ENCODE data around the gene MAMDC2. TPM values are rescaled to one million over a fixed set of nuclear protein-coding genes. Genes with fewer than 3 reads are reported as not detected.

MAMDC2 gene
- total and polyA plus RNA-seq, 5 donors from 2014 or later: 0.10 TPM; not detected in 4

- H3K27me3 Mint-ChIP-seq: peaks cover 29% of the 10 kb centered on the region
- H3K9me3 Mint-ChIP-seq: peaks cover 0 to 10% (median 0%) of the 10 kb centered on the region in 7 donors
- no peak overlapping the region for H3K27ac Mint-ChIP-seq
Measured at GRCh38 chr9:70049672-70050271, 6.1 kb downstream of the MAMDC2 start.

GRCh38 chr9:70052768-70053167 lies 9.1 kb downstream of the MAMDC2 start:
- Histone ChIP-seq H3K27ac (ENCODE audit: insufficient read depth, low read length, poor library complexity, severe bottlenecking) (no peak overlapping the region), H3K27me3 (ENCODE audit: control insufficient read depth, insufficient read depth, low read length) (peaks cover 4% of the 10 kb centered on the region), H3K9me3 (ENCODE audit: control insufficient read depth in 2 of 2, low read length in 2 of 2) (no peaks in the 10 kb centered on the region), H3K4me1 (ENCODE audit: control insufficient read depth, insufficient read depth, low read length, poor library complexity, severe bottlenecking) (no peaks in the 10 kb centered on the region), H3K36me3 (ENCODE audit: control insufficient read depth, insufficient read depth, low read length) (no peaks in the 10 kb centered on the region), H3K4me3 (ENCODE audit: low read depth, low read length) (no peak overlapping the region)
- peaks cover 14% of the 10 kb centered on the region for H3K27me3 Mint-ChIP-seq
- DNase-seq (no peak), ATAC-seq (ENCODE audit: low read depth in 2 of 2) (no peak)
- H3K27ac Mint-ChIP-seq: no peak overlapping the region
- H3K36me3 Mint-ChIP-seq: no peaks in the 10 kb centered on the region
- peaks cover 0 to 8% (median 0%) of the 10 kb centered on the region in 7 donors for H3K9me3 Mint-ChIP-seq
- H3K4me3 Mint-ChIP-seq: no peak overlapping the region
- H3K4me1 Mint-ChIP-seq: no peaks in the 10 kb centered on the region

More at GRCh38 chr9:70049672-70050271, 6.1 kb downstream of the MAMDC2 start:
- Histone ChIP-seq H3K27me3 (ENCODE audit: control insufficient read depth, insufficient read depth, low read length) (peaks cover 4% of the 10 kb centered on the region), H3K9me3 (ENCODE audit: control insufficient read depth in 2 of 2, low read length in 2 of 2) (no peaks in the 10 kb centered on the region), H3K27ac (ENCODE audit: insufficient read depth, low read length, poor library complexity, severe bottlenecking) (no peak overlapping the region), H3K4me3 (ENCODE audit: low read depth, low read length) (no peak overlapping the region), H3K4me1 (ENCODE audit: control insufficient read depth, insufficient read depth, low read length, poor library complexity, severe bottlenecking) (no peaks in the 10 kb centered on the region), H3K36me3 (ENCODE audit: control insufficient read depth, insufficient read depth, low read length) (no peaks in the 10 kb centered on the region)
- peaks cover 0 to 3% (median under 1%) of the 10 kb centered on the region in 4 donors for H3K4me1 Mint-ChIP-seq
- H3K36me3 Mint-ChIP-seq: no peaks in the 10 kb centered on the region
- no peak for DNase-seq
- no peak for ATAC-seq (ENCODE audit: low read depth in 2 of 2)
- no peak overlapping the region for H3K4me3 Mint-ChIP-seq

- peaks cover 4% of the 10 kb centered on the region for H3K27me3 ChIP-seq (ENCODE audit: control insufficient read depth, insufficient read depth, low read length)
- H3K27me3 Mint-ChIP-seq: peaks cover 11% of the 10 kb centered on the region
- H3K36me3 ChIP-seq (ENCODE audit: control insufficient read depth, insufficient read depth, low read length): no peaks in the 10 kb centered on the region
- H3K27ac ChIP-seq (ENCODE audit: insufficient read depth, low read length, poor library complexity, severe bottlenecking): no peak overlapping the region
- ATAC-seq (ENCODE audit: low read depth in 2 of 2) (no peak), DNase-seq (no peak)
- H3K36me3 Mint-ChIP-seq: no peaks in the 10 kb centered on the region
- H3K9me3 Mint-ChIP-seq: peaks cover 0 to 8% (median 0%) of the 10 kb centered on the region in 7 donors
- no peaks in the 10 kb centered on the region for H3K4me1 ChIP-seq (ENCODE audit: control insufficient read depth, insufficient read depth, low read length, poor library complexity, severe bottlenecking)
- no peaks in the 10 kb centered on the region for H3K4me1 Mint-ChIP-seq
- H3K27ac Mint-ChIP-seq: no peak overlapping the region
- H3K9me3 ChIP-seq (ENCODE audit: control insufficient read depth in 2 of 2, low read length in 2 of 2): no peaks in the 10 kb centered on the region
- no peak overlapping the region for H3K4me3 ChIP-seq (ENCODE audit: low read depth, low read length)
- H3K4me3 Mint-ChIP-seq: no peak overlapping the region
Measured at GRCh38 chr9:70053864-70054263, 10.2 kb downstream of the MAMDC2 start.

GRCh38 chr9:70054521-70054920 lies 10.9 kb downstream of the MAMDC2 start:
- H3K4me1 Mint-ChIP-seq: no peaks in the 10 kb centered on the region
- H3K36me3 ChIP-seq (ENCODE audit: control insufficient read depth, insufficient read depth, low read length): no peaks in the 10 kb centered on the region
- H3K36me3 Mint-ChIP-seq: no peaks in the 10 kb centered on the region
- ATAC-seq (ENCODE audit: low read depth in 2 of 2): no peak
- no peak for DNase-seq
- no peak overlapping the region for H3K4me3 Mint-ChIP-seq
- no peaks in the 10 kb centered on the region for H3K9me3 ChIP-seq (ENCODE audit: control insufficient read depth in 2 of 2, low read length in 2 of 2)
- H3K4me1 ChIP-seq (ENCODE audit: control insufficient read depth, insufficient read depth, low read length, poor library complexity, severe bottlenecking): no peaks in the 10 kb centered on the region
- H3K9me3 Mint-ChIP-seq: peaks cover 0 to 8% (median 0%) of the 10 kb centered on the region in 7 donors
- peaks cover 4% of the 10 kb centered on the region for H3K27me3 ChIP-seq (ENCODE audit: control insufficient read depth, insufficient read depth, low read length)
- no peak overlapping the region for H3K27ac Mint-ChIP-seq
- no peak overlapping the region for H3K4me3 ChIP-seq (ENCODE audit: low read depth, low read length)
- H3K27ac ChIP-seq (ENCODE audit: insufficient read depth, low read length, poor library complexity, severe bottlenecking): no peak overlapping the region
- peaks cover 11% of the 10 kb centered on the region for H3K27me3 Mint-ChIP-seq

- no peaks in the 10 kb centered on the region for H3K36me3 Mint-ChIP-seq
- no peaks in the 10 kb centered on the region for H3K4me1 ChIP-seq (ENCODE audit: control insufficient read depth, insufficient read depth, low read length, poor library complexity, severe bottlenecking)
- ATAC-seq (ENCODE audit: low read depth in 2 of 2) (no peak), DNase-seq (no peak)
- H3K4me1 Mint-ChIP-seq: no peaks in the 10 kb centered on the region
- H3K9me3 Mint-ChIP-seq: peaks cover 0 to 8% (median 0%) of the 10 kb centered on the region in 7 donors
- H3K9me3 ChIP-seq (ENCODE audit: control insufficient read depth in 2 of 2, low read length in 2 of 2): no peaks in the 10 kb centered on the region
- H3K36me3 ChIP-seq (ENCODE audit: control insufficient read depth, insufficient read depth, low read length): no peaks in the 10 kb centered on the region
- peaks cover 11% of the 10 kb centered on the region for H3K27me3 Mint-ChIP-seq
- no peak overlapping the region for H3K27ac ChIP-seq (ENCODE audit: insufficient read depth, low read length, poor library complexity, severe bottlenecking)
- no peak overlapping the region for H3K4me3 Mint-ChIP-seq
- H3K27me3 ChIP-seq (ENCODE audit: control insufficient read depth, insufficient read depth, low read length): peaks cover 4% of the 10 kb centered on the region
- H3K4me3 ChIP-seq (ENCODE audit: low read depth, low read length): no peak overlapping the region
- H3K27ac Mint-ChIP-seq: no peak overlapping the region
Measured at GRCh38 chr9:70055406-70056210, 12.0 kb downstream of the MAMDC2 start.

- H3K4me1 ChIP-seq (ENCODE audit: control insufficient read depth, insufficient read depth, low read length, poor library complexity, severe bottlenecking): no peaks in the 10 kb centered on the region
- no peaks in the 10 kb centered on the region for H3K36me3 Mint-ChIP-seq
- no peak overlapping the region for H3K4me3 ChIP-seq (ENCODE audit: low read depth, low read length)
- ATAC-seq (ENCODE audit: low read depth in 2 of 2): no peak
- peaks cover 4% of the 10 kb centered on the region for H3K27me3 ChIP-seq (ENCODE audit: control insufficient read depth, insufficient read depth, low read length)
- no peaks in the 10 kb centered on the region for H3K4me1 Mint-ChIP-seq
- DNase-seq: no peak
- H3K36me3 ChIP-seq (ENCODE audit: control insufficient read depth, insufficient read depth, low read length): no peaks in the 10 kb centered on the region
- H3K27me3 Mint-ChIP-seq: peaks cover 5% of the 10 kb centered on the region
- H3K9me3 Mint-ChIP-seq: peaks cover 0 to 8% (median 0%) of the 10 kb centered on the region in 7 donors
- no peak overlapping the region for H3K27ac ChIP-seq (ENCODE audit: insufficient read depth, low read length, poor library complexity, severe bottlenecking)
- H3K9me3 ChIP-seq (ENCODE audit: control insufficient read depth in 2 of 2, low read length in 2 of 2): no peaks in the 10 kb centered on the region
- no peak overlapping the region for H3K27ac Mint-ChIP-seq
- H3K4me3 Mint-ChIP-seq: no peak overlapping the region
Measured at GRCh38 chr9:70056211-70056944, 12.7 kb downstream of the MAMDC2 start.

GRCh38 chr9:70058569-70059116 lies 15.0 kb downstream of the MAMDC2 start:
- Histone ChIP-seq H3K36me3 (ENCODE audit: control insufficient read depth, insufficient read depth, low read length) (no peaks in the 10 kb centered on the region), H3K27me3 (ENCODE audit: control insufficient read depth, insufficient read depth, low read length) (no peaks in the 10 kb centered on the region), H3K27ac (ENCODE audit: insufficient read depth, low read length, poor library complexity, severe bottlenecking) (no peak overlapping the region), H3K9me3 (ENCODE audit: control insufficient read depth in 2 of 2, low read length in 2 of 2) (no peaks in the 10 kb centered on the region), H3K4me1 (ENCODE audit: control insufficient read depth, insufficient read depth, low read length, poor library complexity, severe bottlenecking) (no peaks in the 10 kb centered on the region), H3K4me3 (ENCODE audit: low read depth, low read length) (no peak overlapping the region)
- Mint-ChIP-seq H3K36me3 (no peaks in the 10 kb centered on the region), H3K4me3 (no peak overlapping the region), H3K27ac (no peak overlapping the region), H3K9me3 (peaks cover 0 to 4% (median 0%) of the 10 kb centered on the region in 7 donors), H3K27me3 (no peaks in the 10 kb centered on the region), H3K4me1 (no peaks in the 10 kb centered on the region)
- no peak for DNase-seq
- ATAC-seq (ENCODE audit: low read depth in 2 of 2): no peak
